ENCODE data around the gene TFCP2. TPM values are rescaled to one million over a fixed set of nuclear protein-coding genes. Genes with fewer than 3 reads are reported as not detected.

TFCP2 gene
- total and polyA plus RNA-seq, 2 experiments from 2014 or later, result 12.2 to 17.0 TPM

GRCh38 chr12:51067229-51067628 lies 105.7 kb downstream of the TFCP2 start:
- H3K4me1 ChIP-seq (ENCODE audit: low read depth), result no peaks in the 10 kb centered on the region
- DNase-seq (ENCODE audit: low read depth in 1 of 2, low spot score in 1 of 2), result no peak
- H3K27me3 ChIP-seq, result no peaks in the 10 kb centered on the region
- no peak overlapping the region for H3K27ac ChIP-seq
- H3K36me3 ChIP-seq, result peaks cover 58% of the 10 kb centered on the region
- TF ChIP-seq, protein P1, sequence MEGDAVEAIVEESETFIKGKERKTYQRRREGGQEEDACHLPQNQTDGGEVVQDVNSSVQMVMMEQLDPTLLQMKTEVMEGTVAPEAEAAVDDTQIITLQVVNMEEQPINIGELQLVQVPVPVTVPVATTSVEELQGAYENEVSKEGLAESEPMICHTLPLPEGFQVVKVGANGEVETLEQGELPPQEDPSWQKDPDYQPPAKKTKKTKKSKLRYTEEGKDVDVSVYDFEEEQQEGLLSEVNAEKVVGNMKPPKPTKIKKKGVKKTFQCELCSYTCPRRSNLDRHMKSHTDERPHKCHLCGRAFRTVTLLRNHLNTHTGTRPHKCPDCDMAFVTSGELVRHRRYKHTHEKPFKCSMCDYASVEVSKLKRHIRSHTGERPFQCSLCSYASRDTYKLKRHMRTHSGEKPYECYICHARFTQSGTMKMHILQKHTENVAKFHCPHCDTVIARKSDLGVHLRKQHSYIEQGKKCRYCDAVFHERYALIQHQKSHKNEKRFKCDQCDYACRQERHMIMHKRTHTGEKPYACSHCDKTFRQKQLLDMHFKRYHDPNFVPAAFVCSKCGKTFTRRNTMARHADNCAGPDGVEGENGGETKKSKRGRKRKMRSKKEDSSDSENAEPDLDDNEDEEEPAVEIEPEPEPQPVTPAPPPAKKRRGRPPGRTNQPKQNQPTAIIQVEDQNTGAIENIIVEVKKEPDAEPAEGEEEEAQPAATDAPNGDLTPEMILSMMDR (IDR thresholded peaks at IDR 0.05; ENCODE audit: low read depth, low read length), result no peak
- no peaks in the 10 kb centered on the region for H3K9me3 ChIP-seq (ENCODE audit: low read depth)
- no peak overlapping the region for H3K4me3 ChIP-seq

DNA sequence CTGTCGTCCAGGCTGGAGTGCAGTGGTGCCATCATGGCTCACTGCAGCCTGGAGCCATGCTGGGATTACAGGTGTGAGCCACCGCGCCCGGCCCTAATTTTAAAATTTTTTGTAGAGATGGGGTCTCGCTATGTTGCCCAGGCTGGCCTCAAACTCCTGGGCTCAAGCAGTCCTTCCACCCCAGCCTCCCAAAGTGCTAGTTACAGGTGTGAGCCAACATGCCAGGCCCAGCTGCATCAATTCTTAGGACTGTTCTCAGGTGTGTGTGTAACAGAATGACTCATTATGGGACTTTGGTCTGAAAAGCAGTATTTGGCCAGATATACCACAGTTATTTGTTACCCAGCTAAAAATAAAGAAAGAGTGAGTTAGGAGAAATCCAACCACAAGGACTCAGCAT lies 107.4 kb downstream of the TFCP2 start:
- no peak for DNase-seq (ENCODE audit: low read depth in 1 of 2, low spot score in 1 of 2)
- TF ChIP-seq, protein P1 (IDR thresholded peaks at IDR 0.05; ENCODE audit: low read depth, low read length), result no peak

DNA sequence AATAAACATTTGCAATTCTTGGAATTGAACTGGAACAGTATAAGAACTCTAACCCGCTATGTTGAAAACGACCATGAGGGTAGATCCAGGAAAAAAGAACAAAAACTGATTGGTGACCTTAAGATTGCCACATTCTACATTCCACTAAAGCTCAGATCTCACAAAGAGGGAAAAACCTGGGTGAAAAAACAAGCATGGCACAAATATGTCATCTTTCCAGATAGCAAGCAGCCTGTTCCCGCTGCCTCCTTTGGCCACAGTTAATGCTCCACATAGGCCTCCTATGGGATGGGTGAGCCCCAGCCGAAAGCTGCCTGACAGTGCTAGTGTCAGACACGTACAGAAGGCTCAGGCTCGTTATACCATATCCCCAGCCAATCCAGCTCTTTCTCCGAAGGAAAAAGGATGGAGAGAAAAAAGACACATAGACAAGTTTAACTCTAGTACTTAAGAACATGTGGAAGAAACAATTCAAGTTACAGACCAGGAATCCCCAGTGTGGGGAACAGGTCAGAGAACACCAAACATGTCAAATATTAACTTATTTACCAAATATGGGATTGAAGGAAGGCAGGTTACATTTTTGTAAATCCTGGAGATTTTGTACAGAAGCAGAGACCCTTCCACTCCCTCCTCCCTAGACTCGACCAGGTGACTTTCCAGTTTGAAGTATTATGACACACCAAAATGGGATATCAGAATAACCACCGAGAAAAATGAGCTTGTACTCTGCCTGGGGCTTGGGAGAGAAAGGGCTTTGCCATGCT lies 110.1 kb downstream of the TFCP2 start:
- no peaks in the 10 kb centered on the region for H3K27me3 ChIP-seq
- no peak for DNase-seq (ENCODE audit: low read depth in 1 of 2, low spot score in 1 of 2)
- no peaks in the 10 kb centered on the region for H3K9me3 ChIP-seq (ENCODE audit: low read depth)
- H3K36me3 ChIP-seq, result peaks cover 53% of the 10 kb centered on the region
- TF ChIP-seq, protein P1 (IDR thresholded peaks at IDR 0.05; ENCODE audit: low read depth, low read length), result no peak
- no peak overlapping the region for H3K4me3 ChIP-seq
- H3K27ac ChIP-seq, result peak overlapping the region; percentile 75
- no peaks in the 10 kb centered on the region for H3K4me1 ChIP-seq (ENCODE audit: low read depth)

More for the DNA sequence above, 107.4 kb downstream of the TFCP2 start:
- Histone ChIP-seq H3K4me3 (no peak overlapping the region), H3K4me1 (ENCODE audit: low read depth) (no peaks in the 10 kb centered on the region), H3K9me3 (ENCODE audit: low read depth) (no peaks in the 10 kb centered on the region), H3K27me3 (no peaks in the 10 kb centered on the region), H3K27ac (no peak overlapping the region), H3K36me3 (peaks cover 54% of the 10 kb centered on the region)

DNA sequence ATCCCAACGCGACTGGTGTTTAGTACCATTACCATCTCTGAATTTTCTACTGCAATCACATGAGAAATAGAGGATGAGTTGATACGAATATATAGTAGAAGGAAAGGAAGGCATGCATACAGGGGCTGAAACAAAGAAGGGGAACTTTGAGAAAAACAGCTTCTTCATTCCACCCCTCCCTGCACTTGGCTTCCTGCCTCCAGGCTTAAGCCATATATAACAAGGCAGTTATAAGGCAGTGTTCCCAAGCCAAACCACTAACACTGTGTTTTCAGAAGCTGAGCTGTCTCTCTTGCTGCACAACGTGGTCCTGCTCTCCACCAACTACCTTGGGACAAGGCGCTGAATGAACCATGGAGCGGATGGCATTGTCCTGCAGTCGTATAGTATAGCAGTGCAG lies 113.8 kb downstream of the TFCP2 start:
- TF ChIP-seq, protein P1 (IDR thresholded peaks at IDR 0.05; ENCODE audit: low read depth, low read length), result no peak

GRCh38 chr12:51056242-51056641 lies 116.7 kb downstream of the TFCP2 start:
- peak in 1 of 2 donors; percentile 77 for DNase-seq (ENCODE audit: low read depth in 1 of 2, low spot score in 1 of 2)
- Histone ChIP-seq H3K36me3 (peaks cover 38% of the 10 kb centered on the region), H3K4me3 (no peak overlapping the region), H3K27me3 (no peaks in the 10 kb centered on the region), H3K9me3 (ENCODE audit: low read depth) (no peaks in the 10 kb centered on the region), H3K27ac (no peak overlapping the region), H3K4me1 (ENCODE audit: low read depth) (no peaks in the 10 kb centered on the region)
- TF ChIP-seq, protein P1 (IDR thresholded peaks at IDR 0.05; ENCODE audit: low read depth, low read length), result no peak

More for the DNA sequence above, 113.8 kb downstream of the TFCP2 start:
- DNase-seq (ENCODE audit: low read depth in 1 of 2, low spot score in 1 of 2), result no peak
- Histone ChIP-seq H3K9me3 (ENCODE audit: low read depth) (no peaks in the 10 kb centered on the region), H3K27ac (no peak overlapping the region), H3K4me1 (ENCODE audit: low read depth) (no peaks in the 10 kb centered on the region), H3K4me3 (no peak overlapping the region), H3K36me3 (peaks cover 44% of the 10 kb centered on the region), H3K27me3 (no peaks in the 10 kb centered on the region)
